ENCODE results near the gene ODAD3.

DNA sequence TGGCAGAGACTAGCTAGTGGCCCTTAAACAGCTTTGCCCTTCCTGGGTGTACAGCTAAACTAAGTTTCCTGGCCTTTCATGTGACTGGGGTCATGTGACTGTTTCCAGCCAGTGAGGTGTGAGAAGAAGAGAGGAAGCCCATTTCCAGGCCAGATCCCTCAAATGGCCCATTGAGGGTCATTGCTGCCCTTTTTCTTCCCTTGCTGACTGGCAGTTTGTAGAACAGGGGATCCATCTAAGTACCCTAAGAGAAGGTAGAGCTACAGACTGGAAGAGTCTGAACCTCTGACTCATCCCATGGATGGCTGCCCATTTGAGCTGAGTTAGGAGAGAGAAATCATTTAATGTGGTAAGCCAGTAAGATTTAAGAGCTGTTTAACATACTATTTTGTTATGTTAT lies 57.7 kb downstream of the ODAD3 start:
- TF ChIP-seq, protein P1, sequence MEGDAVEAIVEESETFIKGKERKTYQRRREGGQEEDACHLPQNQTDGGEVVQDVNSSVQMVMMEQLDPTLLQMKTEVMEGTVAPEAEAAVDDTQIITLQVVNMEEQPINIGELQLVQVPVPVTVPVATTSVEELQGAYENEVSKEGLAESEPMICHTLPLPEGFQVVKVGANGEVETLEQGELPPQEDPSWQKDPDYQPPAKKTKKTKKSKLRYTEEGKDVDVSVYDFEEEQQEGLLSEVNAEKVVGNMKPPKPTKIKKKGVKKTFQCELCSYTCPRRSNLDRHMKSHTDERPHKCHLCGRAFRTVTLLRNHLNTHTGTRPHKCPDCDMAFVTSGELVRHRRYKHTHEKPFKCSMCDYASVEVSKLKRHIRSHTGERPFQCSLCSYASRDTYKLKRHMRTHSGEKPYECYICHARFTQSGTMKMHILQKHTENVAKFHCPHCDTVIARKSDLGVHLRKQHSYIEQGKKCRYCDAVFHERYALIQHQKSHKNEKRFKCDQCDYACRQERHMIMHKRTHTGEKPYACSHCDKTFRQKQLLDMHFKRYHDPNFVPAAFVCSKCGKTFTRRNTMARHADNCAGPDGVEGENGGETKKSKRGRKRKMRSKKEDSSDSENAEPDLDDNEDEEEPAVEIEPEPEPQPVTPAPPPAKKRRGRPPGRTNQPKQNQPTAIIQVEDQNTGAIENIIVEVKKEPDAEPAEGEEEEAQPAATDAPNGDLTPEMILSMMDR (IDR thresholded peaks at IDR 0.05; ENCODE audit: poor library complexity): no peak
- no peak for TF ChIP-seq EZH2 (IDR thresholded peaks at IDR 0.05; ENCODE audit: borderline replicate concordance)
- TF ChIP-seq EZH2phosphoT487 (IDR thresholded peaks at IDR 0.05; ENCODE audit: low read depth, severe bottlenecking, unreplicated experiment): no peak

Data from hepatocyte (in vitro differentiated cells).